ENCODE measurements around the gene SSTR4. TPM values are rescaled to one million over a fixed set of nuclear protein-coding genes. Genes with fewer than 3 reads are reported as not detected.

The SSTR4 gene
- total RNA-seq, 1 donor, result not detected

GRCh38 chr20:23061734-23062561 is 26.8 kb downstream of the SSTR4 start:
- peak; percentile 82 for TF ChIP-seq CTCF (IDR thresholded peaks at IDR 0.05; ENCODE audit: insufficient read depth, low read length)
- no peak overlapping the region for H3K4me3 ChIP-seq (ENCODE audit: low read depth, low read length)
- peak; percentile 91 for DNase-seq (ENCODE audit: low read depth)

- no peak for TF ChIP-seq CTCF (IDR thresholded peaks at IDR 0.05; ENCODE audit: insufficient read depth, low read length)
- no peak overlapping the region for H3K4me3 ChIP-seq (ENCODE audit: low read depth, low read length)
- peak; percentile 64 for DNase-seq (ENCODE audit: low read depth)
These were observed 27.5 kb downstream of the SSTR4 start for GRCh38 chr20:23062632-23063031.

DNA sequence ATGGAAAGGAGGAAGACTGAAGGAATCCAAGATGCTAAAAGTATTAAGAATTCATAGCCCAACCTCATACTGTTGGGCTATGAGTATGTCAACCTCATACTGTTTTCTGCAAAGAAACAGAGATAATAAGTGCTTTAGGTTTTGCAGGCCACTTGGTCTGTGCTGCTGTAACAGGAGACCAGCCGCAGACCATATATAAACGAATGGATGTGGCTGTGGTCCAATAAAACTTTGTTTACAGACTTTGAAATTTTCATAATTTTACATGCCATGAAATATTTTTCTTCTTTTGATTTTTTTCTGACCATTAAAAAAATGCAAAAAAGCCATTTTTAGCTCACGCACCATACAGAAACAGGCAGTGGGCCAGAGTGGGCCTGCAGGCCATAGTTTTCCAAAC is 28.1 kb downstream of the SSTR4 start:
- TF ChIP-seq CTCF (IDR thresholded peaks at IDR 0.05; ENCODE audit: insufficient read depth, low read length), result no peak
- no peak overlapping the region for H3K4me3 ChIP-seq (ENCODE audit: low read depth, low read length)
- no peak for DNase-seq (ENCODE audit: low read depth)

- no peak overlapping the region for H3K4me3 ChIP-seq (ENCODE audit: low read depth, low read length)
- DNase-seq (ENCODE audit: low read depth), result no peak
- TF ChIP-seq CTCF (IDR thresholded peaks at IDR 0.05; ENCODE audit: insufficient read depth, low read length), result no peak
These were observed 28.5 kb downstream of the SSTR4 start for GRCh38 chr20:23063581-23063980.

DNA sequence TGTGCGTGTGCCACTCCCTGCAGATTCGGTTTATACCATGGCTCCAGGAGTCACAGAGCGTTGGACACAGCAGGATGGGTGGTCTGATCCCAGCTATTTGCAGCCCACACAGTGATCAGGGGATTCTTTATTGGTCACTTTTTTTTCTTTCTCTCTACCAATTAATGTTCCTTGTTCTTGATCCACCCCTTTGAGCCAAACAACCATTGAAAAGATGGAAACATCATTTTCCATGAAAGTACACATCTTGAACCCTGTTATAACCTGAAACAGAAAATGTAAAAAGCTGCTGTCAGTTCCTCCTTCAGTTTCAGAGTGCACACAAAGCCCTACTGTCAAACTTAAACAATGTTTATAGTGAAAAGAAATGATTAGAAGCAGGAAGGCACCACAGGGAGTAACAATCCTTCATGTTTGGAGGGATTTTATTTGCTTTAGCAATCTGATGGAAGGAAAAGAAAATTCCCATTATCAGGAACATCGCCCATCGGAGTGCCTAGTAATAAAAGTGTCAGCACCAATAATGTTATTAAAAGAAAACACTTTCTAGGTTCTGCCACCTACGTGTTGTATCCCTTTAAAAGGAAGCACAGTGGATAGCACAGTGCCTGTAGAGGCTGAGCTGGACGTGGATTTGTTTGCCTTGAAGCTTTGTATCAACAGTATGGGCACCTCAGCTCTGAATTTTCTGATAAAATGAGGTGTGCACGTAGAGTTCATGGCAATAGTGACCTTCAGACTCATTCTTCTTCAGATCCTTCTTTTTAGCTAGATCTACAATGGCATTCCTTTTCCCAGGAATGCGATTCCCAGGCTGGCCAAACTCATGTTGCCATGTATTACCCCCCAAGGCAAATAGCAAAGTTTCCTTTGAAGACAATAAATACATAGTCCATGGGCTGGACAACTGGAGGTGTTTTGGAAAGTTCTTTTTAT is 30.4 kb downstream of the SSTR4 start:
- H3K4me3 ChIP-seq (ENCODE audit: low read depth, low read length), result no peak overlapping the region
- no peak for DNase-seq (ENCODE audit: low read depth)
- TF ChIP-seq CTCF (IDR thresholded peaks at IDR 0.05; ENCODE audit: insufficient read depth, low read length), result no peak

- TF ChIP-seq CTCF (IDR thresholded peaks at IDR 0.05; ENCODE audit: insufficient read depth, low read length), result no peak
- H3K4me3 ChIP-seq (ENCODE audit: low read depth, low read length), result no peak overlapping the region
- DNase-seq (ENCODE audit: low read depth), result no peak
These were observed 31.7 kb downstream of the SSTR4 start for GRCh38 chr20:23066772-23067171.
